G401 (cell line): ENCODE results near the gene IRF6. TPM values are rescaled to one million over a fixed set of nuclear protein-coding genes. Genes with fewer than 3 reads are reported as not detected.
A peak's percentile ranks its signal among the peaks of the same experiment; 100 is the strongest.

ENCODE experiments used
- DNase-seq: peaks from one replicate; pipeline ENCODE4 v3.0.0-alpha.2; 2015; ENCODE audit warnings: low spot score
- in situ Hi-C: cut with HindIII; loops from 2 replicates; pipeline ENCODE4 v1.10.0; 2016; ENCODE audit warnings: low sequenced_read_pairs, mixed read lengths
- total RNA-seq: library from RNA; depleted of rRNA; stranded (reverse); fragments of >200 nt; shearing (Covaris generic); gene quantifications from 2 replicates; pipeline ENCODE4 v1.2.3, GENCODE V29; 2014

Gene IRF6
- total RNA-seq, 1 experiment from 2014 or later, result not detected

DNA sequence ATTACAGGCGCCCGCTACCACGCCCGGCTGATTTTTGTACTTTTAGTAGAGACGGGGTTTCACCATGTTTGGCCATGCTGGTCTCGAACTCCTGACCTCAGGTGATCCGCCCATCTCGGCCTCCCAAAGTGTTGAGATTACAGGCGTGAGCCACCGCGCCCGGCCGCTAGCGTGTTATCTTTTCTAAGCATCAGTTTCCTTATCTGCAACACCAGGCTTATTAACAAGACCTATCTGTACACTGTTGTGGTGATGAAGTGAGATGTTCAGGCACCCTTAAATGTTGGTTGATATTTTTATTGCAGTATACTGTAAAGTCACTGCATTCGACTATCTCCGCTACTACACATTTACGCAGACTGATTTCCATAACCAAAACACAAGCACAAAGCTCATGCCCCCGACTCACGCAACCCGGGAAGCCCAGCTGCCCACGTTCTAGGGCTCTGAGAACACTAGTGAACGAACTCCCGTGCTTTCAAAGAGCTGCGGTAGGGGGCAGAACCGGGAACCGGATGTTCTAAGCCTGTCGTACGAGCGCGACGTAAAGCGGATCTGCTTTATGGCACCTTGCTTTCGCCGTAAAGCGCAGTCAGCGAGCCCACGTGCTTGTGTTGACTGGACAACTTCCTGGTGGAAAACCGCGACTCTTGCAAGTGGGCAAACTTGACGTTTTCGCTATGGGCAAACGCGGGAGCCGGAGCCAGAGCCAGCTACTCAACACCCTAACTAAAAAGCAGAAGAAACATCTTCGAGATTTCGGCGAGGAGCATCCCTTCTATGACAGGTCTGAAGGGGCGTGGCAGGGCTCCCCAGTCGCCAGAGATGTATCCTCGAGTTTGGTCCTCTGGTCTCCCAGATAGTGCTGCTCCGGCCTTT is 21.7 kb upstream of the IRF6 start, which contains the start of gene UTP25:
Gene UTP25 (plus strand): TSS at position 589 of the 879 bp plus-strand sequence. CDS start 92 bp downstream, at position 681.
- in situ Hi-C loops, result loop anchor here (25.0 kb wide), 1 partner anchor 535 kb away; no protein-coding TSS in a partner anchor
- DNase-seq, result peak; percentile 93

DNA sequence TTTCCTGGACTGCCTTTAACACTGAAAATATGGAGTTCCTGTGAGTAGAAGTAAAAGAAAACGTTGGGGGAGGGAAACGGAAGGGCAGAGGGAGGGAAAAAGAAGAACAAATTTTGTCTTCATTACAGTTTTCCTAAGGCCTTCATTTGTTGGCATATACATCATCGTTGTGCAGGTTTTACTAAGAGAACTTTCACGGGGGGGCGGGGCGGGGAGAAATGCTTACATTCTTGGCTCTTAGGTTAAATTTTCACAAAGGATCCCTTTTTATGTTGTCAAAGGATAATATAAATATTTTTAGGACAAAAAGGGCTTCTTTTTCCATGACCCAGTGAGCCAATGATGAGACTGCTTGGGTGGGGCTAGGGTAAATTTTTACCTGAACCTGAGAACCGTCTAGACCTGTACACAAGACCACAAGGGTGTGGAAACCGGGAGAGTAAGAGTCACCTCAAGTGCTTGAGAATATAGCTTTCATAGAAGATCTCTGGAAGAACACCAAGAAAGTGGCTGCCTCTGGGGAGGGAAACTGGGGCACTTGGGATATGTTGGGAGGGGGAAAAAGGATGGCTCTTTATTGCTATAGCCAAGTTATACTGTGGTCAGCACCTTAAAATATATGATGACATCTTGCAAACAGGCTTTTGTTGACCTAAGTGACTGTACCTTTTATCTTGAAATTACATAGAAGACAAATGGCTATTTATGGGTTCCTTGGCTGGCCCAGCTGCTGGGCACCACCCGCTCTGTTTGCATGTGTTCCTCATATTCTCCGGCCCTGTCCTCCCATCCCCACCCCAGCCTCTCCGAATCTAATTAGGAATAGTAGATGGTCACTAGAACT is 19.9 kb upstream of the IRF6 start:
- no peak for DNase-seq
- in situ Hi-C loops, result loop anchor here (25.0 kb wide), 1 partner anchor 536 kb away; no protein-coding TSS in a partner anchor

DNA sequence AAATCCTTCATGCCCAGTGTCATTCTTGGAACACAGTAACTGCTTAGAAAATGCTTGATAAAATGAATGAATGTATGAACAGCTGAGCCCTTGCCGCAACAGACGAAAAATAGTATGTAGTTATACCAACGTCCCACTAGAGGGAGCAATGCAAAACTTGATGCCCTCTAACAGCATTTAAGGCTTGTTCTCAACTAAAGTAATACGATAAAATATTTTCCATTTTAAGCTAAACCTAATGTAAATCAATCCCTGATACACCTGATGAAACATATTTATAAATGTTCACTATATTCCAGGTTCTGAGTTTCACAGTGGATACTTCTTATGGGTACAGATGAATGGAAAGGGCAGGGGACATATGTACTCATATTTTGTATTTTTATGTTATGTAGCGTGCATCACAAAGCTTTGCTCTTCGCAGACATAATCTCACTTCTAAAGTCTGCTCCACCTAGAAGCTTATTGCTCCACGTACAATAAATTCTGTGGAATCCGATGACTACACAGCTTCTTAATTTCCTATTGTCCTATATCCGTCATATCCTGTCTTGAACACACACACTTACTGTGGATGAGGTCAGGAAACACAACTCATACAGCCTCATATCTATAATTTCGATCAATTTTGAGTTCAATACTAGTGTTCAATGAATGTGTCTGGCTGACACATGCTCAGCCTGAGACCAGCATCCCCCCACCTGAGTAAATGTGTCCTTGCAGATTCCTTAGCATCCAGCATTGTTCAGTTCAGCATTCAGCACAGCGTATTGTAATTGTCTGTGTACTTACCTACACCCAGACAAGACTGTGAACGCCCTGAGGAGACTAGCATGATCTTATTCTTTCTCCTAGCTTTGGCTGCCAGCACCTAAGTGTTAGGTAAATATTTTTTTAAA is 17.4 kb upstream of the IRF6 start:
- in situ Hi-C loops, result no loop called here
- DNase-seq, result peak; percentile 81

DNA sequence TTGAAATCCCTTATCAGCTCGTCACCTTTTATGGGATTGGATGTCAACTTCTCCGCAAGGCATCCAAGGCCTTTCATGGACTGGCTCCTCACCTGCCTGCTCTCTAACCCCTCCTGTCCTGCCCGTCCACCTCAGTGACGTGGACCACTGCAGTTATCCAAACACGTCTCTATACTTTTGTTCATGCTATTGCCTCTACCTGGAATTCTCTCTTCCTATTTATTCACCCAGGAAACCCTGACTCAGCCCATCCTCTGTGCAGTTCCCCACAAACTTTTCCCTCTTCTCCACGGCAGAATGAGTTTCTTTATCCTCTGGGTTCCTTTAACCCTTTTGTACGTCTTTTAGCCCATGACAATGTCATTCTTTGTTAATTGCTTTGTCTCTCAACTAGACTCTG is 16.8 kb upstream of the IRF6 start:
- in situ Hi-C loops, result no loop called here

DNA sequence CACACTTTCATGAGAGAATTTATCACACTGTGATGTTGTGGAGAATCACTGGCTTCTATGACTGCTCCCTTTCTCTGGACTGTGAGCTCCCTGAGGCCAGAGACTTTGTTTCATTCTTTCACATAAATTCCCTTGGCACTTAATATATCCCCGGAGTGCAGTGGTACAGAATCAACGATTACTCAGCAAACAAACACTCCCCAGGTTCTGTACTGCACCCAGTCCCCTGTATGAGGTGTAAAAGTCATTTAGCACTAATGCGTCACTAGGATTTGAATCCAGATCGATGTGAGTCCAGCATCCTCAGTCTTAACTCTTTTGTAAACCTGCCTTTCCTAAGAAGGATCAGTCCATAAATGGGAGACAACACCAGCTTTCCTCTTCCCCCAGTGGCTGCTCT is 15.0 kb upstream of the IRF6 start:
- in situ Hi-C loops, result no loop called here
- no peak for DNase-seq

More for the DNA sequence above, 16.8 kb upstream of the IRF6 start:
- no peak for DNase-seq

DNA sequence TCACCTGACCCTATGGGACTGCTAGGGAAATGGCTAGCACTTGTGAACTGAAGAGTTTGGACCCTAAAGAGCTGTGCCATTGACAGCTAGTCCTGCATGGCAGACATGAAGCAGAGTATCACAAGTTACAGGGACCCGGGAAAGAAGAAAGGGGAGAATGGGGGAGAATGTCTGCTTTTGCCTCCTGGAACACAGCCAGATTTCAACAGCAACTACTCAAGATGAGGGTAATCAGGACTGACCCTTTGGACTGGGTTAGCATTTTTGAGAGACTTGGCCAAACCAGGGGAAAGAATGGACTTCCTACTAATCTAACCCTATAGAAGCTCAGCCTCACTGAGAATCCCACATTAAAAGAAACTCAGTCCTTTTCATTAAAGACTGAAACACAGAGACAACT is 13.1 kb upstream of the IRF6 start:
- in situ Hi-C loops, result no loop called here
- DNase-seq, result no peak

DNA sequence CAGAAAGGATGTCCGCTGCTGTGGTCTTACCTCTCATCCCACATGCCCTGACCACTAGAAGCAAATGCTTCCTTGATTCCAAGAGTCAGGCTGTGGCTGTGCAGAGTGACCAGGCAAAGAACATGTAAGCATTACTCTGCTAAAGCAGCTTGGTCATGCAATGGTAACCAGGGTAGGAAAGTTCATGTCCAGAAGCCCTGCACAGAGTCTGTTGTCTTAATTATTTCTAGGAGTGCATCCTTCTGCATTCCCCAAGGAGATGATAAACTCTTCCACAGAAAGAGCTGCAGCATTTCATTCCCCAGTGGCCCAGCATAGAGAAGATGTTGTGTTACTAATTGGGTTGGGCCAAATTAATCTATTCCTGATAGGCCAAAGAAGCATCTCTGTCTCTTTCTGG is 11.7 kb upstream of the IRF6 start:
- no peak for DNase-seq
- in situ Hi-C loops, result no loop called here

DNA sequence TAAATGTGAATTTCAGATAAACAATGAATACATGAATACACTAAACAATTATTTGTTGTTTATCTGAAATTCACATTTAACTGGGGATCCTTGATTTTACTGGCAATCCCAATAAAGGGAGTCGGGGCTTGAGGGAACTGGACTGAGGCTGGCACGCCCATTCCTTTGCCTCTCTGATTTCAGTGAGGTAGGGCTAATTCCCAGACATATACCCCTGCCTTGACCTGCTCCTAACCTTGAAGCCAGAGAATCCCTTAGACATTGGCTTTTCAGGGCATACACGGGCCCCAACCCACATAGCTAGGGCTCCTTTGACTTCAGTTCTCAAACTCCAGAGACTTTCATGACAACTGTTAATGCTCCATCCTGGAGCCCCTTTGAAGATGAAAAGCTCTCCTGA is 11.0 kb upstream of the IRF6 start:
- no peak for DNase-seq

DNA sequence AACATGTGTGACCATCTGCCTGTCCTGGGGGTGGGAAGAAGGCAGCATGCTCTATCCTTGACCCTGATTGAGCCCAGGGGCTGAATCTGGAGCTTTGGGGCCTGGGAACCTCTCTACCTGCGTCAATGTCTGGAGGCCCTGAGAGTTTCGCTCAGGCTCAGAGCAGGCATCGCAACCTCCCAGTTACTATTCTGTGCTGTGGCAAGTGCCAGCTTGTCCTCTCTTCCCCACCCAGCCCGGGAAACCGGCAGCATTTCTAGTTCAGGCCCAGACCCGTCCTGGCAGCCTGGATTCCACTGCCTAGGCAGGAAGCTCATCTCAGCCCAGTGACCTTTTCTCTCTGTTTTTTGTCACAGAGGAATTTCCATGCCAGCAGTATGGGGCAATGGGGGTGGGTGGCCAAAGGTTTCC is 10.0 kb upstream of the IRF6 start:
- DNase-seq, result no peak
- in situ Hi-C loops, result no loop called here

More for the DNA sequence above, 11.0 kb upstream of the IRF6 start:
- in situ Hi-C loops, result no loop called here

DNA sequence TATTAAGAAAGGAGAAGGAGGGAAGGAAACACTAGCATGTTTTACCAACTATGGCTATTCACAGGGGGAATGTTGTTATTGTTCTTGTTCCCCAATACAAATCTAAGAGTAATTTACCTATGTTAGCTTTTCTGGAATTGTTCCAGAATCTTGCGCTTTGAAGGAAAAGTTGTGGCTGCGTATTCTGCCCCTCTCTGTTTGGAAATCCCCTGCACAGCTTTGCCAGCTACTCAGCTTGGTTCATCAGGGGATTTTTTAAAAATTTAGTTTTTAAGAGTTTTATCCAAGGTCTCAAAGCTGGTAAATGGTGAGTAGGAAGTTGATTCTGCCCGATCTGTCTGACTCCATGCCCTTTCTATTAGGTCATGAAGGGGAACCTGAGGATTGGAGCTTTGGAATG is 9.5 kb upstream of the IRF6 start:
- in situ Hi-C loops, result no loop called here
- DNase-seq, result no peak

DNA sequence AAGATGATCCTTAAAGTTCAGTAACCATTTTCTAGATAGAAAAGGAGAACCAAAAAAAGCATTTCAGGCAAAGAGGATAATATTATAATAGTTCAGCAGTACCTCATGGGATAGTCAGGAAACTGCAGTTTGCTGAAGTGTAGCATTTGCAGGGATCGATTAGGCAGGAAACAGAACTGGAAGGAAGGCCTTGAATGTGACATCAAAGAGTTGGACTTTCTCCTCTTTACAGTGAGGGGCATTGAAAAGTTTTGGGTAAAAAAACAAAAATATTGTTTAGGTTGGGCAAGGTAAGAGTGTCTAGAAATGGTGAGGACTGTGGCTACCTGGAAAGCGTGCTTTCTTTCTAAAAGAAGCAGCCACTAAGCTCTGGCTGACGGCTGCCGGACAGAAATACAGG is 8.0 kb upstream of the IRF6 start:
- no peak for DNase-seq
- in situ Hi-C loops, result no loop called here

DNA sequence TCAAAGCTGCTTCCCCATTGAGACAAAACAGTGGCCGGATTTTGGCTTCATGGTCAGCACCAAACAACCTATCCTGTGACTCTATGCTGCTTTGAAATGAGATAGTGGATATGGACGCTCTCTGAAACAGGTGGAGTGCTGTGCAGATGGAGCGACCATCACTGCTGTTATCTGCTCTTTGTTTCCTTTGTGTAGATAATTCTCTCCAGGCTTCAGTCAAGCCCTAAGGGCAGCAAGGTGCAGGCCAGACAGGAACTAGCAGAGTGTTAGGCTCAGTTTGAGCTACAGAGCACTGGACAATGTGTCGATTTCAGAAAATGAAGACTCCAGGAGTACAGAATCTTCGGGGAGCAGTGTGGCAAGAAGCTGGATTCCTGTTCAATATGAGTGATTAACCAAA is 4.8 kb upstream of the IRF6 start:
- in situ Hi-C loops, result no loop called here

DNA sequence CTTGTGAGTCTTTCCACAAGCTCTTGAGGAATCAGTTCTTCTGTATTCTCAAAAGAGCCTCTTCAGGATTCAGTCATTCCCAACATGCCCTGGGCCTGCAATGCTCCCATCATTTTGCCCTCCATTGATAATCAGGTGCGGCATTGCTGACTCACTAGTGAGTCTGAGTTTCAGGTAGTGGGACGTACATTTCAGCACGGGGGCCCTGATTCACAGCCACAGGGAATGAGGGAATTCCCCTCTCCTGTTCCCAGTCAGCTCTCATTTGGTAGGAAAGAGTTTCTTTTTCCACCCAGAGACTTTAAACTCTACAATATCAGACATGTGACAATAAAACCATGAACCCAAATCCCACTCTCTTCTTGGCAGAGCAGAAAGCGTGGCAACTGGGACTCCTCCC is 3.7 kb upstream of the IRF6 start:
- in situ Hi-C loops, result no loop called here
- no peak for DNase-seq

More for the DNA sequence above, 4.8 kb upstream of the IRF6 start:
- no peak for DNase-seq

DNA sequence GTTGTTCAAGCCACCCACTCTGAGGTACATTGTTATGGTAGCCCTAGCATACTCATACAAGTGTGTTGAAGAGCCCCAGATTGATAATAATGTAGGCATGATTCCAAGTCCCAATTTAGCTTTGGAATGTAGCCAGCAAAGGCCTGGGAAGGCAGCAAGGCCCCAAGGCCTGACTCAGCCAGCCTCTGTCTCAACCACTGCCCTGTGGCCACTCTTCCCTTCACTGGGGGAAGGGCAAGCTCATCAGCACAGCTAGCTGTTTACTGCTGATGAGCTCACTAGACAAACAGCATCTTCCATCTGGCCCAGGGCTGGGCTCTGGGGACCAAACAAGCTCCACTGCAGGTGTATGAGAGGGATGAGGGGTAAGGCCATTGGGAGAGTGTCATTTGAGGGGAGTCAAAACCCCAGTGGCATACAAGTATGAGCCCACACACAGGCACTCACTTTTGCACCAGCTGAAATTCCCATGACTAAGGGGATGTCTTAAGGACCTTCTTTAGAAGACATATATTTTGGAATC is 2.2 kb upstream of the IRF6 start:
- DNase-seq, result no peak
- in situ Hi-C loops, result no loop called here

DNA sequence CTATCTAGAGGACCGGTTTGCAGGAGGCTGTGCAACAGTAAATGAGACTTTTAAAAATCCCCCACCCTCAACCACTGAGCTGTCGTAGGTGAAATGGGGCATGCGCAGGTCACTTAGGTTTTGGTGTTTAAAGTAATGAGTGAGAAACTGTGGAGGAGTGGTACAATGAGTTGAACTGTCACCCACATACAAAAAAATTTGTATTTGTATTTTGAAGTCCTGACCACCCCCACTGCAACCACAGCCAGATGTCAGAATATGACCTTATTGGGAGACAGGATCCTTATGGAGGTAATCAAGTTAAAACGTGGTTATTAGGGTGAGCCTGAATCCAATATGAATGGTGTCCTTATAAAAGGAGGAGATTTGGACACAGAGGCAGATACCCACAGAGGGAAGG is 1.6 kb upstream of the IRF6 start:
- in situ Hi-C loops, result no loop called here
- DNase-seq, result no peak

DNA sequence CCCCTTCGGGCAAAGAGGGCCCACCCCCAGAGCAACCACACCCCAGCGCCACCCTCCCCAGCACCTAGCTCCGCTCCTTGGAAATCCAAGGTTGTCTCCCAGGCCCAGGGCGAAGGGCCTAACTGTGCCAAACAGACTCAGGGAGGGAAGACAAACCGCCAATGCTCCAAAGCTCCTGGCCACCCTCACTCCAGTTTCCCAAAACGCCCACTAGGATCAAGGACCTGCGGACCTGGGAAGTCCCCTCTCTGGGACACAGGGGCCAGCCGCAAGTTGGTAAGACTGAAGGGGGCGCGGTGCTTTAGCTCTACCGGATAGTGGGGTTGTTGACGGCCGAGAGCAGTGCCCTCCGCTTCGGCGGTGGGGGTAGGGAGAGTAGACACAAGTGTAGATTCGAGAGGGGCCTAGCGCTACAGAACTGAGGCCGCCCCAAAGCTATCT is 581 bp downstream of the IRF6 start:
- in situ Hi-C loops, result no loop called here
- DNase-seq, result no peak

DNA sequence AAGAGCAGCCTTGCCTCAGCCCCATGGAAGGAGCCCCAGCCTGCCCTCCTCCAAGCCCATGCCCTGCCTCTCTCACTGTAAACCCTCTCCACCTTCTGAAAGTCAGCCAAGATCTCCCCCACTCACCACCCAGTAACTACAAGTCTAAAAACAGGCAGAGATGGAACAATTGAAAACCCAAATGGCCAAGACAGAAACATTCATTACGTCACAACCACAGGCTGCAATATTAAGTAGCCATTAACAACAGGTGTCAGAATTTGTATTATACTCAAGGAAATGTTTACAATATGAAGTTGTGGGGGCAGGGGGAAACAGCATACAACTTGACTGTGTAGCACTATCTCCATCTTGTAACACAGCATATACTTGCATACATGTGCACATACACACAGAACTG is 2.4 kb downstream of the IRF6 start:
- in situ Hi-C loops, result no loop called here
- no peak for DNase-seq

DNA sequence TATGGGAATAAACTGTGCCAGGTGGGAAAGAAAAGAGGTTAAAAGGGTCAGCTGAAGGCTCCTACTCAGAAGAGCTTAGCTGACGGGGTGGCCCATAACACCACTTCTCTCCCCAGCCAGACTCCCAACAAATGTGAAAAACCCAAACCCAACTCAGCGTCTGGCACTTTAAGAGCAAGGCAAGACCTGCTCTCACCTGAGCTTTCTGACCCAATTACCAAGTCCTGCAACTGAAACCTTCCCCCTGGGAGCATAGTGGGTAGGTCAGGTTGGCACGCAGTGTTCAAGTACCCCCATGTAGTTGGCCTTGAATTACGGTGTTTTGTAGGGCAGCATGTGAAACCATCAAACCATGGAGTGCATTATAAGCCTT is 3.2 kb downstream of the IRF6 start:
- DNase-seq, result no peak
- in situ Hi-C loops, result no loop called here
